Measurements from ENCODE around the gene ZNF750. TPM values are rescaled to one million over a fixed set of nuclear protein-coding genes. Genes with fewer than 3 reads are reported as not detected.

The ZNF750 gene
- total and polyA plus RNA-seq, 4 donors, result 0.02 to 0.08 TPM; not detected in 2

- TF ChIP-seq, protein P1, sequence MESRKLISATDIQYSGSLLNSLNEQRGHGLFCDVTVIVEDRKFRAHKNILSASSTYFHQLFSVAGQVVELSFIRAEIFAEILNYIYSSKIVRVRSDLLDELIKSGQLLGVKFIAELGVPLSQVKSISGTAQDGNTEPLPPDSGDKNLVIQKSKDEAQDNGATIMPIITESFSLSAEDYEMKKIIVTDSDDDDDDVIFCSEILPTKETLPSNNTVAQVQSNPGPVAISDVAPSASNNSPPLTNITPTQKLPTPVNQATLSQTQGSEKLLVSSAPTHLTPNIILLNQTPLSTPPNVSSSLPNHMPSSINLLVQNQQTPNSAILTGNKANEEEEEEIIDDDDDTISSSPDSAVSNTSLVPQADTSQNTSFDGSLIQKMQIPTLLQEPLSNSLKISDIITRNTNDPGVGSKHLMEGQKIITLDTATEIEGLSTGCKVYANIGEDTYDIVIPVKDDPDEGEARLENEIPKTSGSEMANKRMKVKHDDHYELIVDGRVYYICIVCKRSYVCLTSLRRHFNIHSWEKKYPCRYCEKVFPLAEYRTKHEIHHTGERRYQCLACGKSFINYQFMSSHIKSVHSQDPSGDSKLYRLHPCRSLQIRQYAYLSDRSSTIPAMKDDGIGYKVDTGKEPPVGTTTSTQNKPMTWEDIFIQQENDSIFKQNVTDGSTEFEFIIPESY (IDR thresholded peaks at IDR 0.05), result no peak
- no peak for TF ChIP-seq TAF1 (conservative IDR thresholded peaks at IDR 0.05)
- TF ChIP-seq GABPA (IDR thresholded peaks at IDR 0.05 in 1 of 2, conservative IDR thresholded peaks at IDR 0.05 in 1 of 2), result no peak
- no peak for TF ChIP-seq RXRA (IDR thresholded peaks at IDR 0.05)
- no peak for TF ChIP-seq ATF3 (IDR thresholded peaks at IDR 0.05)
Observed at GRCh38 chr17:82831818-82832200, 8.0 kb downstream of the ZNF750 start (continued).

DNA sequence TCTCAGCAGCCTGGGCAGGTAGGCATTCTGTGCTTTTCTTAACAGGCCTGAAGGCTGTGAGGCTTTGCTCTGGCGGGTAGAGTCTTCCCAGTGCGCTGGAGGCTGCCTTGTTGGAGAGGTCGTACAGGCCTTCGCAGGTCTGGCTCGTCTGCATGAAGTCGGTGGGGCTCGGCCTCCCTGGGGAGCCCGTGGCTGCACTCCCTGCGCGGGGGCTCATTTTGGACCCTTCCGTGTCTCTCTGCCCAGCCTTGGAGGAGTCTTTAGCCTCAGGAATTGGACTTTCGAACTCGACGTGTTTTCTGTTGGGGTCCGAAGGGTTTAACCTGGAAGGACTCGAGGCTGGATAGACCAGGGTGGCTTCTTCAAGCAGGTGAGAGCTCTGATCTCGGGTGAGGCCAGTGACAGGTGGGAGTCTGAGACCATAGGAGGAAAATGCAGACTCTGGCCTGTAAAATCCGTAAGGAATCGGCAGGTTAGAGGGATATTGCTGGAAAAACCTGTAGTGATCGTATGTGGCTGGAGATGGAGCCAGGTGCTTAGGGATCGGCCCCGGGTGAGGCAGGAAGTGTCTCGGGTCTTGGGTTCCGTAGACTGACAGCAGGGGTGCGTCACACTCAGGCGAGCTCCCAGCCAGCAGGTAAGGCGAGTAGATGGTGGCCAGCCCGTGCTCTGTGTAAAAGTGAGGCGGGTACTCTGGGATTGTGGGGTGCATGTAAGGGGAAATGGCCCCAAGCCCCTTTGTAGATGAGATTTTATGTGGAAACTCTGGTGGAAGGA is 8.6 kb downstream of the ZNF750 start:
- H3K27me3 ChIP-seq (ENCODE audit: control insufficient read depth in 4 of 4, insufficient read depth in 4 of 4, low read length in 3 of 4), result no peaks in the 10 kb centered on the region
- TF ChIP-seq SP1 (IDR thresholded peaks at IDR 0.05) (no peak), NR2F2 (IDR thresholded peaks at IDR 0.05) (no peak), RAD21 (IDR thresholded peaks at IDR 0.05) (no peak), YY1 (IDR thresholded peaks at IDR 0.05) (no peak), EGR1 (IDR thresholded peaks at IDR 0.05; ENCODE audit: low read depth in 2 of 2) (no peak), GABPA (IDR thresholded peaks at IDR 0.05 in 1 of 2, conservative IDR thresholded peaks at IDR 0.05 in 1 of 2) (no peak), HNF4G (IDR thresholded peaks at IDR 0.05) (no peak), FOXA2 (IDR thresholded peaks at IDR 0.05) (no peak), HNF4A (conservative IDR thresholded peaks at IDR 0.05) (no peak), TAF1 (conservative IDR thresholded peaks at IDR 0.05) (no peak), MAX (IDR thresholded peaks at IDR 0.05) (no peak)
- TF ChIP-seq, protein P1 (IDR thresholded peaks at IDR 0.05), result no peak
- TF ChIP-seq, protein P2, sequence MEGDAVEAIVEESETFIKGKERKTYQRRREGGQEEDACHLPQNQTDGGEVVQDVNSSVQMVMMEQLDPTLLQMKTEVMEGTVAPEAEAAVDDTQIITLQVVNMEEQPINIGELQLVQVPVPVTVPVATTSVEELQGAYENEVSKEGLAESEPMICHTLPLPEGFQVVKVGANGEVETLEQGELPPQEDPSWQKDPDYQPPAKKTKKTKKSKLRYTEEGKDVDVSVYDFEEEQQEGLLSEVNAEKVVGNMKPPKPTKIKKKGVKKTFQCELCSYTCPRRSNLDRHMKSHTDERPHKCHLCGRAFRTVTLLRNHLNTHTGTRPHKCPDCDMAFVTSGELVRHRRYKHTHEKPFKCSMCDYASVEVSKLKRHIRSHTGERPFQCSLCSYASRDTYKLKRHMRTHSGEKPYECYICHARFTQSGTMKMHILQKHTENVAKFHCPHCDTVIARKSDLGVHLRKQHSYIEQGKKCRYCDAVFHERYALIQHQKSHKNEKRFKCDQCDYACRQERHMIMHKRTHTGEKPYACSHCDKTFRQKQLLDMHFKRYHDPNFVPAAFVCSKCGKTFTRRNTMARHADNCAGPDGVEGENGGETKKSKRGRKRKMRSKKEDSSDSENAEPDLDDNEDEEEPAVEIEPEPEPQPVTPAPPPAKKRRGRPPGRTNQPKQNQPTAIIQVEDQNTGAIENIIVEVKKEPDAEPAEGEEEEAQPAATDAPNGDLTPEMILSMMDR (IDR thresholded peaks at IDR 0.05; ENCODE audit: low read depth, low read length, missing input control), result no peak
- TF ChIP-seq, protein P3, sequence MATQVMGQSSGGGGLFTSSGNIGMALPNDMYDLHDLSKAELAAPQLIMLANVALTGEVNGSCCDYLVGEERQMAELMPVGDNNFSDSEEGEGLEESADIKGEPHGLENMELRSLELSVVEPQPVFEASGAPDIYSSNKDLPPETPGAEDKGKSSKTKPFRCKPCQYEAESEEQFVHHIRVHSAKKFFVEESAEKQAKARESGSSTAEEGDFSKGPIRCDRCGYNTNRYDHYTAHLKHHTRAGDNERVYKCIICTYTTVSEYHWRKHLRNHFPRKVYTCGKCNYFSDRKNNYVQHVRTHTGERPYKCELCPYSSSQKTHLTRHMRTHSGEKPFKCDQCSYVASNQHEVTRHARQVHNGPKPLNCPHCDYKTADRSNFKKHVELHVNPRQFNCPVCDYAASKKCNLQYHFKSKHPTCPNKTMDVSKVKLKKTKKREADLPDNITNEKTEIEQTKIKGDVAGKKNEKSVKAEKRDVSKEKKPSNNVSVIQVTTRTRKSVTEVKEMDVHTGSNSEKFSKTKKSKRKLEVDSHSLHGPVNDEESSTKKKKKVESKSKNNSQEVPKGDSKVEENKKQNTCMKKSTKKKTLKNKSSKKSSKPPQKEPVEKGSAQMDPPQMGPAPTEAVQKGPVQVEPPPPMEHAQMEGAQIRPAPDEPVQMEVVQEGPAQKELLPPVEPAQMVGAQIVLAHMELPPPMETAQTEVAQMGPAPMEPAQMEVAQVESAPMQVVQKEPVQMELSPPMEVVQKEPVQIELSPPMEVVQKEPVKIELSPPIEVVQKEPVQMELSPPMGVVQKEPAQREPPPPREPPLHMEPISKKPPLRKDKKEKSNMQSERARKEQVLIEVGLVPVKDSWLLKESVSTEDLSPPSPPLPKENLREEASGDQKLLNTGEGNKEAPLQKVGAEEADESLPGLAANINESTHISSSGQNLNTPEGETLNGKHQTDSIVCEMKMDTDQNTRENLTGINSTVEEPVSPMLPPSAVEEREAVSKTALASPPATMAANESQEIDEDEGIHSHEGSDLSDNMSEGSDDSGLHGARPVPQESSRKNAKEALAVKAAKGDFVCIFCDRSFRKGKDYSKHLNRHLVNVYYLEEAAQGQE (IDR thresholded peaks at IDR 0.05), result no peak
- H3K9me3 ChIP-seq (ENCODE audit: control insufficient read depth in 4 of 4, low read length in 3 of 4), result no peaks in the 10 kb centered on the region
- peaks cover 0 to 4% (median 2%) of the 10 kb centered on the region in 4 donors for H3K36me3 ChIP-seq (ENCODE audit: control insufficient read depth in 4 of 4, insufficient read depth in 3 of 4, low read depth in 1 of 4, low read length in 3 of 4)
- no peak overlapping the region for H3K9ac ChIP-seq (ENCODE audit: low read depth in 1 of 2, low read length in 2 of 2)
- H3K4me3 ChIP-seq (ENCODE audit: low read depth in 1 of 3, low read length in 3 of 3), result no peak overlapping the region
- H3K27ac ChIP-seq (ENCODE audit: low read depth in 1 of 2, low read length in 2 of 2), result no peak overlapping the region
- 98% methylated on average over 29 of the region's 29 CpGs for whole genome bisulfite sequencing
- H3K4me1 ChIP-seq (ENCODE audit: control insufficient read depth in 4 of 4, insufficient read depth in 4 of 4, low read length in 3 of 4), result peaks cover 0 to 2% (median 0%) of the 10 kb centered on the region in 4 donors
- no peak for DNase-seq (ENCODE audit: low spot score)
